Measurements from ENCODE around the gene CORT.

GRCh38 chr1:10444248-10444647 is 5.6 kb upstream of the CORT start:
- TF ChIP-seq POLR2A (IDR thresholded peaks at IDR 0.05; ENCODE audit: low read length) (no peak), GATA1 (IDR thresholded peaks at IDR 0.05; ENCODE audit: low read depth, low read length) (no peak)

Data from erythroblast (primary cell).